Gastrocnemius medialis (tissue), 4 donors: ENCODE measurements around the gene POLR2H.

Experiments
- POLR2A ChIP-seq, 2 donors: fragments of 450-650 bp; IDR thresholded peaks; one replicate each; pipeline ENCODE4 v1.6.1; 2017; ENCODE audit warnings: antibody characterized with exemption in 2 of 2, mild to moderate bottlenecking in 2 of 2, moderate library complexity in 2 of 2
- TF ChIP-seq, protein P1 (sequence below), 5 experiments: fragments of 450-650 bp in 3 of 5; fragments of 200-600 bp in 2 of 5; sonication (generic) in 2 of 5; IDR thresholded peaks in 4 of 5; conservative IDR thresholded peaks in 1 of 5; 1 replicate in 4 of 5; 2 replicates in 1 of 5; pipeline ENCODE4 v1.5.1; 2016 to 2019; ENCODE audit warnings: antibody characterized with exemption in 5 of 5, mild to moderate bottlenecking in 3 of 5, moderate library complexity in 3 of 5

DNA sequence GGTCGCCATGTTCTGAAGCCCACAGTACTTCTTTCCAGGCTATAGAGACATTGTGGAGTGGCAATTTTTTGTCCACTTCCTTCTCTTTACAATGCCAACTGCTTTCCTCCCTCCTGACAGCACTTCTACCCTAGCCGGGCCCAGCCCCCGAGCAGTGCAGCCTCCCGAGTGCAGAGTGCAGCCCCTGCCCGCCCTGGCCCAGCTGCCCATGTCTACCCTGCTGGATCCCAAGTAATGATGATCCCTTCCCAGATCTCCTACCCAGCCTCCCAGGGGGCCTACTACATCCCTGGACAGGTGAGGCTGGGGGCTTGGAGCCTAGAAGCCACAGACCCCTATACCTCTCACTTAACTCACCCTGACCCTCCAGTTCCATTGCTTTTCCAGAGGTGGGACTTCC, 44.3 kb upstream of the POLR2H start:
- TF ChIP-seq, protein P1, sequence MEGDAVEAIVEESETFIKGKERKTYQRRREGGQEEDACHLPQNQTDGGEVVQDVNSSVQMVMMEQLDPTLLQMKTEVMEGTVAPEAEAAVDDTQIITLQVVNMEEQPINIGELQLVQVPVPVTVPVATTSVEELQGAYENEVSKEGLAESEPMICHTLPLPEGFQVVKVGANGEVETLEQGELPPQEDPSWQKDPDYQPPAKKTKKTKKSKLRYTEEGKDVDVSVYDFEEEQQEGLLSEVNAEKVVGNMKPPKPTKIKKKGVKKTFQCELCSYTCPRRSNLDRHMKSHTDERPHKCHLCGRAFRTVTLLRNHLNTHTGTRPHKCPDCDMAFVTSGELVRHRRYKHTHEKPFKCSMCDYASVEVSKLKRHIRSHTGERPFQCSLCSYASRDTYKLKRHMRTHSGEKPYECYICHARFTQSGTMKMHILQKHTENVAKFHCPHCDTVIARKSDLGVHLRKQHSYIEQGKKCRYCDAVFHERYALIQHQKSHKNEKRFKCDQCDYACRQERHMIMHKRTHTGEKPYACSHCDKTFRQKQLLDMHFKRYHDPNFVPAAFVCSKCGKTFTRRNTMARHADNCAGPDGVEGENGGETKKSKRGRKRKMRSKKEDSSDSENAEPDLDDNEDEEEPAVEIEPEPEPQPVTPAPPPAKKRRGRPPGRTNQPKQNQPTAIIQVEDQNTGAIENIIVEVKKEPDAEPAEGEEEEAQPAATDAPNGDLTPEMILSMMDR (IDR thresholded peaks at IDR 0.05 in 4 of 5, conservative IDR thresholded peaks at IDR 0.05 in 1 of 5), result no peak
- TF ChIP-seq POLR2A (IDR thresholded peaks at IDR 0.05), result no peak
